Gastrocnemius medialis (tissue), 4 donors: ENCODE results near the gene HTRA3. TPM values are rescaled to one million over a fixed set of nuclear protein-coding genes. Genes with fewer than 3 reads are reported as not detected.

Source experiments
- ATAC-seq, 2 donors: fragments of 150-250 bp; one replicate each; pipeline ENCODE4 v1.9.1; 2016
- DNase-seq, 2 donors: peaks; one replicate each; pipeline ENCODE4 v3.0.0-alpha.2; 2019
- H3K27ac ChIP-seq, 4 donors: fragments of 200-600 bp; sonication (generic); 1 replicate in 1 of 4; 2 replicates in 3 of 4; pipeline ENCODE4 v1.5.1; 2016 to 2018; ENCODE audit warnings: mild to moderate bottlenecking in 2 of 4, moderate library complexity in 1 of 4
- H3K27me3 ChIP-seq, 3 donors: fragments of 200-600 bp; sonication (generic) in 2 of 3; 1 replicate in 1 of 3; 2 replicates in 2 of 3; pipeline versions ENCODE4 v1.5.1 to v1.6.0; 2016 to 2019; ENCODE audit warnings: mild to moderate bottlenecking in 1 of 3, moderate library complexity in 1 of 3
- H3K36me3 ChIP-seq, 2 donors: fragments of 200-600 bp; sonication (generic) in 1 of 2; one replicate each; pipeline ENCODE4 v1.5.1; 2017 to 2018
- H3K4me1 ChIP-seq, 2 donors: fragments of 200-600 bp; sonication (generic) in 1 of 2; one replicate each; pipeline ENCODE4 v1.5.1; 2016 to 2017; ENCODE audit warnings: mild to moderate bottlenecking in 2 of 2
- H3K4me3 ChIP-seq, 4 donors: fragments of 200-600 bp; sonication (generic) in 3 of 4; 1 replicate in 1 of 4; 2 replicates in 3 of 4; pipeline ENCODE4 v1.5.1; 2016 to 2019; ENCODE audit warnings: mild to moderate bottlenecking in 2 of 4
- H3K9me3 ChIP-seq, 3 donors: fragments of 200-600 bp; sonication (generic) in 2 of 3; 1 replicate in 1 of 3; 2 replicates in 2 of 3; pipeline ENCODE4 v1.5.1; 2016 to 2019
- CTCF ChIP-seq, 5 experiments: fragments of 450-650 bp in 3 of 5; fragments of 200-600 bp in 2 of 5; sonication (generic) in 2 of 5; IDR thresholded peaks in 4 of 5; conservative IDR thresholded peaks in 1 of 5; 1 replicate in 4 of 5; 2 replicates in 1 of 5; pipeline ENCODE4 v1.5.1; 2016 to 2019; ENCODE audit warnings: antibody characterized with exemption in 5 of 5, mild to moderate bottlenecking in 3 of 5, moderate library complexity in 3 of 5
- POLR2A ChIP-seq, 2 donors: fragments of 450-650 bp; IDR thresholded peaks; one replicate each; pipeline ENCODE4 v1.6.1; 2017; ENCODE audit warnings: antibody characterized with exemption in 2 of 2, mild to moderate bottlenecking in 2 of 2, moderate library complexity in 2 of 2
- in situ Hi-C, 4 donors: fragments of 200-750 bp; cut with MboI; loops; one replicate each; pipeline versions ENCODE4 v1.15.0 to v1.8.0; 2017; ENCODE audit warnings: low sequenced_read_pairs in 4 of 4
- intact Hi-C: fragments of 100-400 bp; cut with DNase I; formaldehyde crosslinking; loops from one replicate; pipeline ENCODE4 v1.15.1; 2023; ENCODE audit warnings: low total_unique reads
- total RNA-seq, 4 donors: library from RNA; depleted of rRNA; stranded (reverse); fragments of >200 nt; gene quantifications; one replicate each; pipeline versions ENCODE4 v1.1.0 to v1.2.3, GENCODE V29; 2016

The HTRA3 gene
- total RNA-seq, 4 donors from 2014 or later: 8.4 to 22.2 (median 16.0) TPM

GRCh38 chr4:8297691-8298485 is 28.3 kb downstream of the HTRA3 start:
- no peak overlapping the region for H3K27ac ChIP-seq
- no peak for TF ChIP-seq POLR2A (IDR thresholded peaks at IDR 0.05)
- TF ChIP-seq CTCF (IDR thresholded peaks at IDR 0.05 in 4 of 5, conservative IDR thresholded peaks at IDR 0.05 in 1 of 5): no peak
- no peaks in the 10 kb centered on the region for H3K4me1 ChIP-seq
- DNase-seq (peak in 1 of 2 donors; percentile 8), ATAC-seq (no peak)
- H3K9me3 ChIP-seq: no peaks in the 10 kb centered on the region
- H3K36me3 ChIP-seq: no peaks in the 10 kb centered on the region
- no peak overlapping the region for H3K4me3 ChIP-seq
- H3K27me3 ChIP-seq: no peaks in the 10 kb centered on the region
- intact Hi-C loops (no loop called here), in situ Hi-C loops (no loop called here)

- DNase-seq (no peak), ATAC-seq (no peak)
- no peaks in the 10 kb centered on the region for H3K36me3 ChIP-seq
- H3K27ac ChIP-seq: no peak overlapping the region
- intact Hi-C loops: no loop called here
- no peak overlapping the region for H3K4me3 ChIP-seq
- in situ Hi-C loops: no loop called here
- no peaks in the 10 kb centered on the region for H3K4me1 ChIP-seq
- TF ChIP-seq POLR2A (IDR thresholded peaks at IDR 0.05) (no peak), CTCF (IDR thresholded peaks at IDR 0.05 in 4 of 5, conservative IDR thresholded peaks at IDR 0.05 in 1 of 5) (no peak)
- H3K27me3 ChIP-seq: no peaks in the 10 kb centered on the region
- no peaks in the 10 kb centered on the region for H3K9me3 ChIP-seq
Observed at GRCh38 chr4:8300832-8301231, 31.3 kb downstream of the HTRA3 start.

- in situ Hi-C loops (no loop called here), intact Hi-C loops (no loop called here)
- ATAC-seq: no peak
- H3K27me3 ChIP-seq: no peaks in the 10 kb centered on the region
- H3K4me3 ChIP-seq: no peak overlapping the region
- H3K9me3 ChIP-seq: no peaks in the 10 kb centered on the region
- H3K36me3 ChIP-seq: no peaks in the 10 kb centered on the region
- no peak overlapping the region for H3K27ac ChIP-seq
- H3K4me1 ChIP-seq: peaks cover 6 to 10% of the 10 kb centered on the region in 2 donors
- TF ChIP-seq CTCF (IDR thresholded peaks at IDR 0.05 in 4 of 5, conservative IDR thresholded peaks at IDR 0.05 in 1 of 5) (no peak), POLR2A (IDR thresholded peaks at IDR 0.05) (no peak)
- DNase-seq: peak in 1 of 2 donors; percentile 8
Observed at GRCh38 chr4:8301851-8302730, 32.5 kb downstream of the HTRA3 start.

GRCh38 chr4:8303081-8303480 is 33.5 kb downstream of the HTRA3 start:
- no peaks in the 10 kb centered on the region for H3K27me3 ChIP-seq
- no peak overlapping the region for H3K27ac ChIP-seq
- DNase-seq: peak in 1 of 2 donors; percentile 3
- H3K9me3 ChIP-seq: no peaks in the 10 kb centered on the region
- TF ChIP-seq CTCF (IDR thresholded peaks at IDR 0.05 in 4 of 5, conservative IDR thresholded peaks at IDR 0.05 in 1 of 5) (no peak), POLR2A (IDR thresholded peaks at IDR 0.05) (no peak)
- H3K4me1 ChIP-seq: peaks cover 6 to 17% of the 10 kb centered on the region in 2 donors
- no peak for ATAC-seq
- intact Hi-C loops: no loop called here
- no peaks in the 10 kb centered on the region for H3K36me3 ChIP-seq
- in situ Hi-C loops: no loop called here
- H3K4me3 ChIP-seq: no peak overlapping the region
